Inferior parietal cortex (tissue), 1 donor: ENCODE data around the gene CASKIN1.
"Not testable (repeated sequence)": the region's sequence is repeated elsewhere in the genome, so short reads cannot be mapped to it uniquely, and the experiment has no call there.

Experiments
- DNase-seq: peaks from one replicate; pipeline ENCODE4 v3.0.0-alpha.2; 2016; ENCODE audit errors: extremely low spot score

CASKIN1 gene

GRCh38 chr16:2211923-2212347 is 15.5 kb upstream of the CASKIN1 start:
- DNase-seq = no peak

GRCh38 chr16:2210386-2211365 is 14.3 kb upstream of the CASKIN1 start, which contains the start of gene BRICD5:
Gene BRICD5 (minus strand): TSS chr16:2210863. CDS start chr16:2210833, 30 bp downstream.
- no peak for DNase-seq

DNA sequence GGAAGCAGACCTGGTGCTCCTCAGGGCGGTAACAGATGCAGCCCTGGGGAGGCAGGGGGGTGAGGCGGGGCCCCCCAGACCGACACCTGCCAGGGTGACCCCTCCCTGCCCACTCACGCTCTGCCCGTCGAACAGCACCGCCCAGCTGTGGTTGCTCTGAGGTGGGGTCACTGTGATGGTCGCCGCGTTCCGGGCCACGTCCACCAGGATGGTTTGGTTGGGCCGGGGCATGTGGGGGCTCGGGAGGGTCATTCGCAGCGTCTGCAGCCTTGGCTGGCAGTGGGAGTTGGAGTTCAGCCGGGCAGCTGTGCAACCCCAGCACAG is 13.6 kb upstream of the CASKIN1 start:
- no peak for DNase-seq

- no peak for DNase-seq
These were observed 13.0 kb upstream of the CASKIN1 start for GRCh38 chr16:2209258-2210008.

DNA sequence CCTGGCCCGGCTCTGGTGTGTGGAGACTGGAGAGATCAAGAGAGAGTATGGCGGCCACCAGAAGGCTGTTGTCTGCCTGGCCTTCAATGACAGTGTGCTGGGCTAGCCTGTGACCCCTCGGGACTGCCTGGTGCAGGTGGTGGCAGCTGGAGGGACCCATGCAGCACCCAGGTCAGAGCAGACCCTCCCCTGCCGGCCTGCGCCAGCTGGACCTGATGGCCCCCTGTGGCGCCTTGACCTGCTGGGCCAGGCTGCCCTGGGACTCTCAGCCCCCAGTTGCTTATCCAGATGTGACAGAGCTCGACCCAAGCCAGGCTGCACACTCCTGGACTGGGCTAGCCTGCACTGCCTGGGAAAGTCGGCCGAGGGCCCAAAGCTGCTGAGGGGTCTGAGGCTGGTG is 12.4 kb upstream of the CASKIN1 start:
- no peak for DNase-seq

DNA sequence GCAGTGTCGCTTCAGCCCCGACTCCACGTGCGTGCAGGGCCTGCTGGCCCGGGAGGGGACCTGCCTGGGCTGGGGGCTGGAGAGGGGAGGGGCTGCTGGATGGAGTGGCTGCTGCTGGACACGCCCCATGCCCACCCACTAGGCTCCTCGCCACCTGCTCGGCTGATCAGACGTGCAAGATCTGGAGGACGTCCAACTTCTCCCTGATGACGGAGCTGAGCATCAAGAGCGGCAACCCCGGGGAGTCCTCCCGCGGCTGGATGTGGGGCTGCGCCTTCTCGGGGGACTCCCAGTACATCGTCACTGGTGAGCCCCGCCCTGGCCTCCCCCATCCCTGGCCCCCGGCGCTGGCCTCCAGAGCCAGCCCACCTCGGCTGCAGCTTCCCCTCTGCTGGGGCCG is 11.9 kb upstream of the CASKIN1 start:
- no peak for DNase-seq

DNA sequence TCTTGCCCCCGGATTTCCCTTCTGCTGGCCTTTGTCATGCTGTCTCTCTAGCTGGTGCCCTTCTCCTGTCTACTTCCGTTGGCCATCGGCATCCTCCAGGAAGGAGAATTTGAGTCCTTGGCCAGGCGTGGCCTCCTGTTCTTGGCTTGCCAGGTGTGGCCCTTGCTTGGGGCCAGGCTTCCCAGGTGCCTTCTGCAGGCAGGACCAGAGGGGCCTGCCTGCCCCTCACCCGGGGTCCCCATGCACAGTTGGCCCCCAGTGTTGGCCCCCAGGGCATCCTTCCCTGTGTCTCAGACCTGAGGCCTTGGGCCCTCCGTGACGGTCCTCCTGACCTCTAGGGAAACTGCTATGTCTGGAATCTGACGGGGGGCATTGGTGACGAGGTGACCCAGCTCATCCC is 11.5 kb upstream of the CASKIN1 start:
- no peak for DNase-seq

DNA sequence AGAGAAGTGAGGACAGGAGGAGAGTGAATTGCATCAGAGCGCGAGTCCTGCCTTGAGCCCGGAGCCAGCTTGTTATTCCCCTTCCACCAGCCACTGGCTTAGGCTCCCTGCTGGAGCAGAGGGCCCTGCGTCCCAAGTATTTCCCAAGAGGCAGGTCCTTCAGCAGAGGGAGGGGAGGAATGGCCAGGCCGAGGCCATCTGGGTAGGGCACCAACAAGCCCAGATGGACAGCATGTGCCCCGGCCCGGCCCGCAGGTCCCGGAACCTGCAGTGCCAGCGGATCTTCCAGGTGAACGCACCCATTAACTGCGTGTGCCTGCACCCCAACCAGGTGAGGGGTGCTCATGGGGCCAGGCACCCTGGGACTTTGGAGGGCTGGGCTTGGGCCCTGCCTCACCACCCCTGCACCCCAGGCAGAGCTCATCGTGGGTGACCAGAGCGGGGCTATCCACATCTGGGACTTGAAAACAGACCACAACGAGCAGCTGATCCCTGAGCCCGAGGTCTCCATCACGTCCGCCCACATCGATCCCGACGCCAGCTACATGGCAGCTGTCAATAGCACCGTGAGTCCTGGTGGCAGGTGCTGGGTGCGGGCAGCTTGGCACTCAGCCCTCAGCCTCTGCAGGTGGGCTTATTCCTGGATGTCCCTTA is 10.5 kb upstream of the CASKIN1 start:
- DNase-seq = no peak

DNA sequence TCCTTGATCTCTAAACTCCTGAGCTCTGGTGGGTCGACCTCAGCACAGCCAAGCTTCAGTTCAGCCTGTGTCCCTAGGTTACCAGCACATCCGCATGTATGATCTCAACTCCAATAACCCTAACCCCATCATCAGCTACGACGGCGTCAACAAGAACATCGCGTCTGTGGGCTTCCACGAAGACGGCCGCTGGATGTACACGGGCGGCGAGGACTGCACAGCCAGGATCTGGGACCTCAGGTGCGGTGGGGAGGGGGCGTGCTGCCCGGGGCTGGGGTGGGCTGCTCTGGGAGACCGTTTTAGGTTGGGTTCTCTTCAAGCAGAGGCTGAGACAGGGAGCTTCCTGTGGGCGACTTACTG is 10.0 kb upstream of the CASKIN1 start:
- DNase-seq = no peak

DNA sequence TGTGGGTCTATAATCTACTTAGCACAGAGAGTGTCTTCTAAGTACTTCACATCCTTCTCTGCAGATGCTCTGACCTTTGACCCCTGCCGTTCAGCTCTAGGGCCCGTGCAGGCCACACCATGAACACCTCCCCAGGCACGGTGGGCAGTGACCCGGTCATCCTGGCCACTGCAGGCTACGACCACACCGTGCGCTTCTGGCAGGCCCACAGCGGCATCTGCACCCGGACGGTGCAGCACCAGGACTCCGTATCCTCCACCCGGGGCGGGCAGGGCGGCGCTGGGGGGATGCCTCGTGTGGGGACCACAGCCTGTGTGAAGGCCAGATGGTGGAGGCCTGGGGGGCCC is 9.5 kb upstream of the CASKIN1 start:
- no peak for DNase-seq

GRCh38 chr16:2205104-2205966 is 8.9 kb upstream of the CASKIN1 start, which contains the start of gene MLST8:
Gene MLST8 (plus strand): TSS chr16:2205454. CDS start chr16:2206086, 632 bp downstream.
- peak; percentile 89 for DNase-seq

DNA sequence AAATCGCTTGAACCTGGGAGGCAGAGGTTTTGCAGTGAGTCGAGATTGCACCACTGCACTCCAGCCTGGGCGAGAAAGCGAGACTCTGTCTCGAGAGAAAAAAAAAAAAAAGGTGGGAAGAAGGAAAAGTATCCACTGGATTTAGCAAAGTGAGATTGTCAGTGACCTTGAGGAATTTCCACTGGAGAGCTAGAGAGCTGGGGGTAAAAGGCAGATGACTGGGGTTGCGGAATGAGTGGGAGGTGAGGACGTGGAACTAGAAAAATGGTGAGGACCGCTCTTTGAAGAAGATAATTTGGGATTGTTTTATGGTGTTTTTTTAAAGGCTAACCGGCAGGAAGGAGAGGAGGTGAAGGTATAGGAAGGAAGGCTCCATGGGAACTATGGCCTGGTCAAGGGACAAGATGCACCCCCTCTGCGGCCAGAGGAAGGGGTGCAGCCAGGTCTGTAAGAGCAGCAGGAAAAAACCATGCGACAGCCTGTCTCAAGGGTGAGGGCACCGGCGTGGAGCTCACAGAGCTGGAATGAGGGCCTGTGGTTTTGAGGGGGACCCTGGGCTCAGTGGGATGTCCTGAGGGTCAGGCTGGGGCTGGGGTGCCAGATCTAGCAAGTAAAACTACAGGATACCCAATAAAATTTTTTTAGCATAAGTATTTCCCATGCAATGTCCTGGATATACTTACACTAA is 8.2 kb upstream of the CASKIN1 start:
- no peak for DNase-seq

DNA sequence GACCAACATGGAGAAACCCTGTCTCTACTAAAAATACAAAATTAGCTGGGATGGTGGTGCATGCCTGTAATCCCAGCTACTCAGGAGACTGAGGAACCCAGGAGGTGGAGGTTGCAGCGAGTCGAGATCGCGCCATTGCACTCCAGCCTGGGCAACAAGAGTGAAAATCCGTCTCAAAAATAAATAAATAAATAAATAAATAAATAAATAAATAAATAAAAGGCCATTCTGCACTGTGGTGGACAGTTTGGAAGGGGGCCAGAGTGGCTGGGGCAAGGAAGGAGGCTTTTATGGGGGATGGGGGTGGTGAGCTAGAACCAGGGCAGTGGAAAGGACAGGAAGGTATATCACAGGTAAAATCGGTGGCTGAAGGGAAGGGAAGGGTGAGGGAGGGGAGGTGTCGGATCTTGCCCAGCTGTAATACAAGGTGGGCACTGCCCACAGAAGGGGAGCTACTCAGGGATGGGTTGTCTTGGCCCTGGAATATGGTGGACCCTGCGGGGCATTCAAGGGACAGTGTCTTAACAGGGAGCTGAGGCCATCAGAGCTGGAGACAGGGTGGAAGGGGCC is 6.8 kb upstream of the CASKIN1 start:
- DNase-seq = not testable (repeated sequence)

- DNase-seq = no peak
These were observed 3.9 kb upstream of the CASKIN1 start for GRCh38 chr16:2200313-2200712.

DNA sequence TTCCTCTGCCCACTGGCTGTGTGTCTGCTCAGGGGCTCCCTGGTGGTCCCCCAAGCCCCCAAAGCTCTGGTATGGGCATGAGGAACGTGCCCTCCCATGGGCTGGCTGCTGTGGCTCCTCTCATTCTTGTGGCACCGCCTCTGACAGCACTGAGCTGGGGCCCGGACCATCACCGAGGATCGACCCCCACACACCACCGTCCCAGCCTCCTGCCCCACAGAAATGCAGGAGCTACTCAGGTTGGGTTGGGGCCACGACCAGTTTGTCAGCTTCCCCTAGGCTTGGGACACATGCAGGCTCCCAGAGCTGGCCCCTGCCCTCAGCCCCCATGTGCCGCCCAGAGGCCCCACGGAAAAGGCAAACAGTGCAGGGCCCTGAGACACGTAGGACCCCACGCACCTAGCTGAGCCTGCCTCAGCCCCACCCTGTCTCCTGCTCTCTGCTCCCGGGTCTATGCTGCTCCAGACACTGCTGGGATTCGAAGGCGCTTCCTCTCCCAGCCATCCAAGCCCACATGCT is 3.3 kb upstream of the CASKIN1 start:
- DNase-seq = no peak

- no peak for DNase-seq
These were observed 2.7 kb upstream of the CASKIN1 start for GRCh38 chr16:2199095-2199494.

GRCh38 chr16:2198283-2198682 is 1.9 kb upstream of the CASKIN1 start:
- no peak for DNase-seq

DNA sequence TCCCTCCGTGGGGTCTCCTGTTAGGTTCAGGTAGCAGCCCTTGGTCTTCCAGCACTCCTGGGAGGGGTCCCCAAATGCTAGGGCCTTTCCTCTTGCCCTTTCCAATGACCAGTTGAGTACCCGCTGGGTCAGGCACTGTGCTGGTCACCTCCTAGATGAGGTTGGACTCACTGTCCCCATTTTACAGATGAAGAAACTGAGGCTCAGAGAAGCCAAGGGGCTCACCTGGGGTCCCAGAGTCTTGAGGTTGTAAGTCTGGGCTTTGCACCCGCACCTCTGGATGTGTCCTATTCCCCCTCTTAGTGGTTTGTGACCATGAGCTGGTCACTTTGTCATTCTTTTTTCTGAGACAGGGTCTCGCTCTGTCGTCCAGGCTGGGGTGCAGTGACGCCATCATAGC is 1.4 kb upstream of the CASKIN1 start:
- DNase-seq = no peak

GRCh38 chr16:2196981-2197511 is 641 bp upstream of the CASKIN1 start:
- DNase-seq = no peak
